Stomach (tissue), 9 donors: ENCODE results near the gene MYBPC2. TPM values are rescaled to one million over a fixed set of nuclear protein-coding genes. Genes with fewer than 3 reads are reported as not detected.

ENCODE experiments used
- DNase-seq, 2 donors: peaks; one replicate each; pipeline versions ENCODE4 v3.0.0 to v3.0.0-alpha.2; 2013 to 2019
- H3K27ac ChIP-seq, 5 donors: fragments of 200-600 bp in 4 of 5; sonication (generic) in 4 of 5; one replicate each; pipeline ENCODE4 v1.5.1; 2013 to 2019; ENCODE audit warnings: mild to moderate bottlenecking in 1 of 5, moderate library complexity in 1 of 5
- H3K27me3 ChIP-seq, 3 donors: fragments of 200-600 bp; sonication (generic); one replicate each; pipeline ENCODE4 v1.5.1; 2017 to 2019; ENCODE audit warnings: mixed run types in 1 of 3
- H3K36me3 ChIP-seq, 4 donors: fragments of 200-600 bp; sonication (generic); 1 replicate in 3 of 4; 2 replicates in 1 of 4; pipeline ENCODE4 v1.5.1; 2016 to 2019
- H3K4me1 ChIP-seq, 4 donors: fragments of 200-600 bp; sonication (generic); one replicate each; pipeline ENCODE4 v1.5.1; 2016 to 2019
- H3K4me3 ChIP-seq, 4 donors: fragments of 200-600 bp; sonication (generic) in 3 of 4; one replicate each; pipeline ENCODE4 v1.5.1; 2016 to 2019; ENCODE audit warnings: mild to moderate bottlenecking in 1 of 4
- H3K9me3 ChIP-seq, 4 donors: fragments of 200-600 bp; sonication (generic); one replicate each; pipeline ENCODE4 v1.5.1; 2016 to 2019
- CTCF ChIP-seq, 7 experiments: fragments of 450-650 bp in 4 of 7; fragments of 200-600 bp in 3 of 7; sonication (generic) in 3 of 7; IDR thresholded peaks; one replicate each; pipeline ENCODE4 v1.5.1; 2016 to 2019; ENCODE audit warnings: antibody characterized with exemption in 7 of 7, control low read depth in 2 of 7, mild to moderate bottlenecking in 1 of 7
- EP300 ChIP-seq: sonication (generic); formaldehyde crosslinking; IDR thresholded peaks from one replicate; pipeline ENCODE4 v1.6.1; 2017; ENCODE audit warnings: antibody characterized with exemption
- POLR2A ChIP-seq, 4 donors: fragments of 450-650 bp; IDR thresholded peaks; one replicate each; pipeline ENCODE4 v1.6.1; 2016; ENCODE audit warnings: antibody characterized with exemption in 4 of 4, control low read depth in 2 of 4, mild to moderate bottlenecking in 1 of 4, moderate library complexity in 1 of 4
- POLR2AphosphoS5 ChIP-seq, 3 donors: sonication (generic); formaldehyde crosslinking; IDR thresholded peaks; one replicate each; pipeline ENCODE4 v1.6.1; 2016; ENCODE audit warnings: antibody characterized with exemption in 3 of 3
- WGBS, 5 donors: extraction: QIAGEN DNeasy Blood & Tissue Kit in 3 of 5; methylation state at CpG; one replicate each; pipeline versions ENCODE4 v1.1.5 to v1.1.7; 2013 to 2018; 5-methylcytosine and 5-hydroxymethylcytosine counted together
- intact Hi-C: fragments of 100-400 bp; cut with DNase I; formaldehyde crosslinking; loops from one replicate; pipeline ENCODE4 v1.15.1; 2023; ENCODE audit warnings: low total_unique reads
- polyA plus RNA-seq, 3 donors: library from polyadenylated mRNA; stranded (reverse); fragments of 200-250 nt; gene quantifications; one replicate each; pipeline ENCODE4 v1.2.3, GENCODE V29; 2013
- total RNA-seq, 5 donors: library from RNA; depleted of rRNA; stranded (reverse); fragments of >200 nt; gene quantifications; one replicate each; pipeline versions ENCODE4 v1.1.0 to v1.2.3, GENCODE V29; 2014 to 2016
- donor health status: healthy with polysubstance abuse.
- donor health status: Bipolar disorder and iron deficiency.
- donor health status: healthy.

MYBPC2 gene
- total and polyA plus RNA-seq, 8 donors: 0.10 to 0.31 TPM; not detected in 6

- no peaks in the 10 kb centered on the region for H3K4me1 ChIP-seq
- intact Hi-C loops: no loop called here
- H3K36me3 ChIP-seq: peaks cover 3 to 86% (median 70%) of the 10 kb centered on the region in 4 donors
- DNase-seq: no peak
- no peak overlapping the region for H3K4me3 ChIP-seq
- no peak overlapping the region for H3K27ac ChIP-seq
- 96 to 97% (median 97%) methylated on average over 13 to 19 of the region's 19 CpGs for WGBS, 5 donors
- H3K9me3 ChIP-seq: no peaks in the 10 kb centered on the region
- TF ChIP-seq CTCF (IDR thresholded peaks at IDR 0.05) (no peak), EP300 (no peak), POLR2A (IDR thresholded peaks at IDR 0.05) (no peak), POLR2AphosphoS5 (IDR thresholded peaks at IDR 0.05) (no peak)
- no peaks in the 10 kb centered on the region for H3K27me3 ChIP-seq
Measured at GRCh38 chr19:50406829-50407228, 25.9 kb upstream of the MYBPC2 start.

DNA sequence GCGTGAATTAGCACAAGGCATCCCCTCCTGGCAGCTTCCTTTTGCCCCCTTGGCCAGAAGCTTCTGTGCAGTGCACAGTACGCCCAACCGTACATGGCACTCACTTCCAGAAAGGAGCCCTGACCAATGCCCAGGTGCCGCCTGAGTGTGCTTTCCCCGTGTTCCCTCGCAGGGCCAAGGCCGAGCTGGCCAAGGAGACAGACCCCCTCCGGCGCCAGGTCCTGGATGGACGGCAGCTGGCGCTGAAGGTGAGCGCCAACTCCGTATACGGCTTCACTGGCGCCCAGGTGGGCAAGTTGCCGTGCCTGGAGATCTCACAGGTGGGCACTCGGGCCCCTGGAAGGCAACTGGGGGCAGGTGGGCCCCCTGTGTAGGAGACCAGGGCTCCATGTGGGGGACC, 23.3 kb upstream of the MYBPC2 start:
- Histone ChIP-seq H3K9me3 (no peaks in the 10 kb centered on the region), H3K36me3 (peaks cover 0 to 67% (median 46%) of the 10 kb centered on the region in 4 donors), H3K27me3 (no peaks in the 10 kb centered on the region), H3K4me3 (no peak overlapping the region), H3K27ac (no peak overlapping the region), H3K4me1 (no peaks in the 10 kb centered on the region)
- intact Hi-C loops: no loop called here
- TF ChIP-seq CTCF (IDR thresholded peaks at IDR 0.05) (no peak), POLR2A (IDR thresholded peaks at IDR 0.05) (no peak), EP300 (no peak), POLR2AphosphoS5 (IDR thresholded peaks at IDR 0.05) (no peak)
- DNase-seq: no peak
- whole genome bisulfite sequencing, 5 donors: 95 to 100% (median 96%) methylated on average over 1 to 17 of the region's 17 CpGs

- WGBS, 5 donors: 87 to 94% (median 92%) methylated on average over 7 to 10 of the region's 10 CpGs
- no peak overlapping the region for H3K4me3 ChIP-seq
- H3K4me1 ChIP-seq: peaks cover 0 to 6% (median 0%) of the 10 kb centered on the region in 4 donors
- H3K27me3 ChIP-seq: no peaks in the 10 kb centered on the region
- H3K9me3 ChIP-seq: no peaks in the 10 kb centered on the region
- no peak for TF ChIP-seq POLR2AphosphoS5 (IDR thresholded peaks at IDR 0.05)
- no peak for TF ChIP-seq EP300
- no peak for TF ChIP-seq CTCF (IDR thresholded peaks at IDR 0.05)
- no peak for TF ChIP-seq POLR2A (IDR thresholded peaks at IDR 0.05)
- H3K36me3 ChIP-seq: peaks cover 0 to 66% (median 46%) of the 10 kb centered on the region in 4 donors
- DNase-seq: no peak
- H3K27ac ChIP-seq: no peak overlapping the region
- intact Hi-C loops: no loop called here
Measured at GRCh38 chr19:50410109-50410508, 22.6 kb upstream of the MYBPC2 start.

GRCh38 chr19:50412419-50412818, 20.3 kb upstream of the MYBPC2 start:
- DNase-seq: no peak
- peaks cover 0 to 14% (median 6%) of the 10 kb centered on the region in 3 donors for H3K27me3 ChIP-seq
- H3K4me1 ChIP-seq: peaks cover 0 to 25% (median 8%) of the 10 kb centered on the region in 4 donors
- WGBS, 5 donors: 93 to 100% (median 98%) methylated on average over 2 of the region's 2 CpGs
- H3K9me3 ChIP-seq: no peaks in the 10 kb centered on the region
- H3K27ac ChIP-seq: no peak overlapping the region
- TF ChIP-seq EP300 (no peak), CTCF (IDR thresholded peaks at IDR 0.05) (no peak), POLR2A (IDR thresholded peaks at IDR 0.05) (no peak), POLR2AphosphoS5 (IDR thresholded peaks at IDR 0.05) (no peak)
- intact Hi-C loops: no loop called here
- H3K36me3 ChIP-seq: peaks cover 0 to 44% (median 27%) of the 10 kb centered on the region in 4 donors
- H3K4me3 ChIP-seq: no peak overlapping the region
